K562 treated with DMSO at 1 percent for 24 hours (cell line): ENCODE data around the gene GSG1. TPM values are rescaled to one million over a fixed set of nuclear protein-coding genes. Genes with fewer than 3 reads are reported as not detected.

Experiments
- total RNA-seq: library from RNA; unstranded; fragments of 300-600 nt; gene quantifications from 2 replicates; pipeline ENCODE4 v1.2.3, GENCODE V29; 2022; ENCODE audit warnings: low read depth; ENCODE audit not compliant: insufficient read depth

The GSG1 gene
- total RNA-seq, result not detected in 2 replicates

GRCh38 chr12:13103391-13104033, at the start of gene GSG1:
Gene GSG1 (minus strand): TSS chr12:13103667. CDS start chr12:13103512, 155 bp downstream.

GRCh38 chr12:13044002-13044905, 59.2 kb downstream of the GSG1 start, which contains the start of gene FAM234B:
Gene FAM234B (plus strand): TSS chr12:13044381. CDS start chr12:13044404, 23 bp downstream.

Other genes with a start within 250 kb of the GSG1 start
- gene GPRC5A, start 212.1 kb downstream of the GSG1 start, total RNA-seq, result not detected in 2 replicates
- gene GPRC5D, start 151.5 kb downstream of the GSG1 start, total RNA-seq, result not detected in 2 replicates
- gene HEBP1, start 103.4 kb downstream of the GSG1 start, total RNA-seq, result 16.2 and 17.3 TPM in 2 replicates
- gene FAM234B, start 59.3 kb downstream of the GSG1 start, total RNA-seq, result 2.4 and 5.0 TPM in 2 replicates
- not detected in 2 replicates for gene EMP1, start 93.1 kb upstream of the GSG1 start, total RNA-seq